GM10266 (cell line): ENCODE data around the gene TMEM150C.

Experiments used
- DNase-seq: peaks from one replicate; pipeline ENCODE4 v3.0.0; 2012; ENCODE audit errors: extremely low spot score
- CTCF ChIP-seq: IDR thresholded peaks from 2 replicates; pipeline ENCODE4 v1.5.1; 2012; ENCODE audit warnings: mild to moderate bottlenecking, low read depth; ENCODE audit not compliant: control insufficient read depth, insufficient read depth; ENCODE audit errors: missing control alignments

TMEM150C gene

DNA sequence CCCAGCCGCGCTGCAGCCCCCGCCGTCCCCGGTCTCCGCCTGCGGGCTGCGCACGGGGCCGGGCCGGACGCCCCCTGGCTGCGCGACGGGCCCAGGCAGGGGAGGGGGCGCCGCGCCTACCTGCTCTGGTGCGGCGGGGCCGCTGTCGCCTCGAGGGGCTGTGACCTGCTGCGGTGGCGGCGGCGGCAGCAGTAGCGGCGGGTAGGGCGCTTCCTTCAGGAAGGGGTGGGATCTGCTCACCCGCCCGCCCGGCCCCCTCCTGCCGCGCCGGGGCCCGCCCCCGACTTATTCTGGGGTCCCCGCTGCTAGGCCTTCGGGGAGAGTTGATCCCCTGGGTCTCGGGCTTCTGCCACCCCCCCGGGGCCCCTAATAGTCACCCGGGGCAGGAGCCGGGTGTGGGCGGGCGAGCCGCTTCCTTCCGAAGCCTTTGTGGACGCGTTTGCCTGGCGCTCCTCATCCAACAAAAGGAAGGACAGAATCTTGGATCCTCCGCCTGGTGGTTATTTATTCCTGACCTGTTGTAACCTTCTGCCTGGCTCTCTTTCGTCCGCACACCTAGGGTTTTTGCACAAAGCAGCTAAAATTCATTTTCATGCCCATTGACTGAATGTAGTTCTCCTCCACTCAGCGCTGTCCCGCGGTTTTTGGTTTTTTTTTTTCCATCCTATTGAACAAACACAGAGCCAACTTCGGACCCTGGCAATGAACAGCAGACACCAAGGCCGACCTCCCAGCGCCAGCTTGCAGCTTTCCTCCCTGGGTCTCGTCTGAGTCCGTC lies at the start of gene TMEM150C:
Gene TMEM150C (minus strand): TSS at position 203 of the 778 bp plus-strand sequence. CDS start 57,331 bp downstream, outside the sequence.
- DNase-seq, result peak; percentile 38

DNA sequence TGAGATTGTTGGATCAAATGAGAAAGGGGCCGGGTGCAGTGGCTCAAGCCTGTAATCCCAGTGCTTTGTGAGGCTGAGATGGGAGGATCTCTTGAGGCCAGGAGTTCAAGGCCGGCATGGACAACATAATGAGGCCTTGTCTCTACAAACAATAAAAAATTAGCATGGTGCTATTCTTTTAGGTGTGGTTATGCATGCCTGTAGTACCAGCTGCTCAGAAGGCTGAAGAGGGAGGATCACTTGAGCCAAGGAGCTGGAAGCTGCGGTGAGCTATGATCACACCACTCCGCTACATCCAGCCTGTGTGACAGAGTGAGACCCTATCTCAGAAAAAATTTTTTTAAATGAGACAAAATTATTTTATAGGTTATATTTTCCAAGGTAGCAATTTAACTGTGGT lies 49.7 kb upstream of the TMEM150C start:
- TF ChIP-seq CTCF, result no peak
- no peak for DNase-seq

More for the DNA sequence above, at the start of gene TMEM150C:
- TF ChIP-seq CTCF, result no peak

- no peak for TF ChIP-seq CTCF
- no peak for DNase-seq
Measured at GRCh38 chr4:82610041-82610440, 48.3 kb upstream of the TMEM150C start.

DNA sequence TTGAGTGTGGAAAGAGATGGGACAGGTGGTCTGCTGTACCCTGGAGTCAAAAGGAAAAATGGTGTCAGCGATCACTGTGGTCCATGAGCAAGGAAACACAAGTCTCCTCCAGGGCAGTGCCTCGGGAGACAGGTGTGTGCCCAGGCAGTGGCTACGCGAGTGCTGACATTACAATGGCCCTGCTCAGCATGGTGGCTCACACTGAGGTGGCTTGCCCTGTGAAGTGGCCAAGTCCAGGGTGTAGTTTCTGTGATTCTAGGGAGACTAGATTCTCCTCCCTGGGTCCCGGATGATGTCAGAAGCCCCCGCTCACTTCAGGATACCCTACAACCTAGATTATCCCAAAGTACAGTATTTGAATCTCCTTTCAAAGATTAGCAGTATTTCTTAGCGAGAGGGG lies 44.8 kb upstream of the TMEM150C start:
- no peak for DNase-seq
- TF ChIP-seq CTCF, result no peak

GRCh38 chr4:82604522-82604921 lies 42.7 kb upstream of the TMEM150C start:
- no peak for DNase-seq
- TF ChIP-seq CTCF, result no peak

- no peak for TF ChIP-seq CTCF
- no peak for DNase-seq
Measured at GRCh38 chr4:82601242-82602015, 39.6 kb upstream of the TMEM150C start.

DNA sequence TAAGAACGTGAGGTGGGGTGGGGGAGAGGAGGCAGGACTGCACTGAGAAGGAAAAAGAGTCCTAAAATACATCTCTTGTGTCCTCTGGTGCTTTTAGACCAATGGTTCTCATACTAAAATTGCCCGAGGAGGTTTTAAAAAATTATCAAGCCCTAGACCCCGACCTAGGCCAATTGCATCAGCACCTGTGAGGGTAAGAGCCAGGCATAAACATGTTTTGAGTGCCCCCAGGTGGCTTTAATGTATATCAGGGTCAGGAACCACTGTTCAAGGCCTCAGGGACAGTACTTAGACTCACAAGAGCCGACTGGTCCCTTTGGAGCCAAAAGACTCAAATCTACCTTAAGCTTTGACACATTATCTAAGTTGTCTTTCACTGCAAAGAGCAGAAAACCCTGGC lies 37.5 kb upstream of the TMEM150C start:
- no peak for DNase-seq
- no peak for TF ChIP-seq CTCF
